Myocyte (in vitro differentiated cells): Measurements from ENCODE around the gene BBOX1. TPM values are rescaled to one million over a fixed set of nuclear protein-coding genes. Genes with fewer than 3 reads are reported as not detected.
"Not testable (repeated sequence)": the region's sequence is repeated elsewhere in the genome, so short reads cannot be mapped to it uniquely, and the experiment has no call there.

ENCODE experiments used
- DNase-seq: peaks from one replicate; pipeline ENCODE4 v3.0.0-alpha.2; 2012; ENCODE audit warnings: low read depth
- total RNA-seq: library from RNA; depleted of rRNA; stranded (reverse); fragments of >200 nt; gene quantifications from 2 replicates; pipeline ENCODE4 v1.2.3, GENCODE V29; 2014

Gene BBOX1
- total RNA-seq, 1 donor from 2014 or later, result not detected

DNA sequence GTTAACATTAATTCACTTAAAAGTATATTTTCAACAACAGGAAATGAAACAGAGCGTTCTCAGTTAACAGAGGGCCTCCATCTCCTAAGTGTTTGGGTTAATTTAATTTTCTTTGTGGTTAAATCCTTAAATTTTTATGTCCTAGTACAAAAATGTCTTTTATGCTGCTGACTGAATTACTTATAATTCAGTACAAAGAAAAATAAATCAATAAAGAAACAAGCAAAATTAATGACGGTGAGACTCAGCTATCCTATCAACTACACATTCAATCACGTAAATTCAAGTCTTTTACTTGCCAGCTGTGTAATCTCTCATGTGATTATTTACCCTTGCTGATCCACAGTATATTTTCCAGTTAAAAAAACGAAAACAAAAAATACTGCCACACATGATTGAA, 81.4 kb downstream of the BBOX1 start:
- DNase-seq, result no peak

GRCh38 chr11:27124514-27125264, 84.1 kb downstream of the BBOX1 start:
- DNase-seq, result peak; percentile 39

GRCh38 chr11:27129686-27130085, 89.1 kb downstream of the BBOX1 start:
- no peak for DNase-seq

DNA sequence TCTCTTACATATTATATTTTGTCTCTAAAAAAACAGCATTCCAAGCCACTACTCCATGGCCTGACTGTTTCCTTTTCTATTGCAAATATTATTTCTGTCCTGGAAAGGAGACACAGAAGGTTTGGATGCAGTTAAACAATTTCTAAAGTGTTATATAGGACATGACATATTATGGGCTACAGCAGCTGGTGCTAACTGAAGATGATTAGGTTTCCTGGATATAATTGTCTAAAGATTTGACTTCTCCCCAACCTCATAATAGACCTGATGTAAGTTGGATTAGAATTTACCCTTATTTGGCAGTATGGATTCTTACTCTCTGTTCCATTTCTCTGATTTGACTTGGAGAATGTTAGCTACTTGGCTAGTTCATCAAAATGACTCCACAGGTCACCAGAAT, 90.2 kb downstream of the BBOX1 start:
- no peak for DNase-seq

GRCh38 chr11:27135924-27136329, 95.3 kb downstream of the BBOX1 start:
- not testable (repeated sequence) for DNase-seq

DNA sequence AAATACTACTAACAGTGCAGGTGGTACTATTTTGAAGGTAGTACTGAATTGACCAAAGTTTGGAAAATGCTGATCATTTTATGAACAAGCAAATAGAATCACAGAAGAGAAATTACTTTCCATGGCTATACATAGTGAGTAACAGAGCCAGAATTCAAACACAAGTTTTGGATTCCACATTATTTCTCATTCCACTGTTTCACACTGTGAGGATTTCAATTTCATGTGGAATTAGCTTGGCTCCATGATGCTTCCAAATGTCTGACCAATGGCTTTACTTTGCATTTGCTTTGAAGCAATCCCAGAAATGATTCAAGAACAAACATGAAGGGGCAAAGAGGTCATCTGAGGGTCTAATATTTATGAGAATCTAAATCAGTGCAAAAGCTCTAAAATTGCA, 98.1 kb downstream of the BBOX1 start:
- DNase-seq, result no peak

GRCh38 chr11:27139742-27140367, 99.2 kb downstream of the BBOX1 start:
- no peak for DNase-seq

GRCh38 chr11:27141576-27141975, 101.0 kb downstream of the BBOX1 start:
- no peak for DNase-seq

GRCh38 chr11:27147916-27148315, 107.3 kb downstream of the BBOX1 start:
- DNase-seq, result no peak

- no peak for DNase-seq
Observed at GRCh38 chr11:27148506-27148905, 107.9 kb downstream of the BBOX1 start.

- DNase-seq, result no peak
Observed at GRCh38 chr11:27150098-27150497, 109.5 kb downstream of the BBOX1 start.

GRCh38 chr11:27153136-27153535, 112.5 kb downstream of the BBOX1 start:
- peak; percentile 58 for DNase-seq

DNA sequence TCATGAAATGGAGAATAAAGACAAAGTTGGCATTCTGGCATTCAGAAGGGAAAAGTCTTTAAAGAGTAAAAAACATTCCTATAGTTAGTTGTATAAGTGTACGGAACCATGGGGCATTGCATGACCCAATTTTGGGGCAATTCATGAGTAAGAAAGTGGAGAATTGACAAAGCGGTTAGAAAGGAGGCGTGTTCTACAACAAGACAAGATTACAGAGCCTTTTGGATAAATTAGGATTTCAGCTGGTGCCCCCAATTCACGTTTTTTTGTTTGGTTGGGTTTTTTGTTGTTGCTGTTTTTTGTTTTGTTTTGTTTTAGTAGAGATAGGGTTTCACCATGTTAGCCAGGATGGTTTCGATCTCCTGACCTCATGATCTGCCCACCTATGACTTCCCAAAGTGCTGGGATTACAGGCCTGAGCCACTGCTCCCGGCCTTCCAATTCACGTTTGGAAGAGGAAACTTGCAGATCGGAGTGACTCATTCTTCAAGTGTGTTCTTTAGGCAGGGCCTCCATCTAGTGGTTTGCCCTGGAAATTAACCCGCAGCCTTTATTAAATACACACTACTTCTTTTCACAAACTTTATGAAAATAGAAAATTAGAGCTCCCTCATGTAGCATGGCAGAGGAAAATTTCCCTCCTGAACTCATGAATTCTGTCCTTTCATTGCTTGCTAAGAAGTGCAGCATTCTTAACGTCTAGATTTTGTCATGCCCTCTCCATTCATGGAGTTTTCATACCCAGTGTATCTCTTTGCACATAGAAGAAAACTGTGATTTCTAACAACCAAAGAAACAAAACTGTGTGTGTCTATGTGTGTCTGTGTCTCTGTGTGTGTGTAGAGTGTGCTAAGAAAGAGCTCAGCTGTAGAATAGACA, 118.1 kb downstream of the BBOX1 start:
- peak; percentile 79 for DNase-seq

DNA sequence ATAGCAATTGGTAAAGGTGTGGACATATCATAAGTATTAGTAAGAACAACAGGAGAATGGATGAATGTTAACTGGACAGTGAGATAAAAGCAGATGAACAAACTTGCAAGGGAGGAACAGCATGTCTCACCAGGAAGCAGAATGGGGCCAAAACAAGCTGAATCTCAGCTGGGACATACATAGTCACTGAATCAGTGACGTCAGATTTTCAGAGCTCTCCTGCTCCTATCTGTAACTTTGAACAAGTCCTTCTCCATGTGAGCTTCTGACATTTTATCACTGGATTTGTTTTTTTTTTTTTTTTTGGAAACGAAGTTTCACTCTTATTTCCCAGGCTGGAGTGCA, 118.7 kb downstream of the BBOX1 start:
- DNase-seq, result no peak

- DNase-seq, result no peak
Observed at GRCh38 chr11:27161071-27161470, 120.5 kb downstream of the BBOX1 start.

DNA sequence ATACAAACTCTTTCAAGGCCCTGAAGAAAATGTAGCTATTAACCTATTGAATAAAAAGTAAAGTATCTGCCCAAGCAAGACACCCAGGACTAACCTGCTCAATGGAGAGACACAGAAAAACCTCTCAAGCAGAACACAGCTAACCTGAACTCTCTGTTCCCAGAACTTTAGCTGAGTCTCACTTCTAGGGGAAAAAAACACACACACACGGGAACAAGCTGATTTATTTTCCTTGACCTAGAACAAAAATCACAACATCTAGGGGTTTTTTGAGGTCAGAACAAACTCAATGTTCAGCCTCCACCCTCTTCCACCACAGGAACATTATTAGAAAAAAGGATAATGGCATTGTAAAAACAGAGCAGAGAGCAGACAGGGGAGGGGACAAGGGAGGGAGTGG, 121.6 kb downstream of the BBOX1 start:
- DNase-seq, result no peak

GRCh38 chr11:27166130-27166529, 125.5 kb downstream of the BBOX1 start:
- no peak for DNase-seq

DNA sequence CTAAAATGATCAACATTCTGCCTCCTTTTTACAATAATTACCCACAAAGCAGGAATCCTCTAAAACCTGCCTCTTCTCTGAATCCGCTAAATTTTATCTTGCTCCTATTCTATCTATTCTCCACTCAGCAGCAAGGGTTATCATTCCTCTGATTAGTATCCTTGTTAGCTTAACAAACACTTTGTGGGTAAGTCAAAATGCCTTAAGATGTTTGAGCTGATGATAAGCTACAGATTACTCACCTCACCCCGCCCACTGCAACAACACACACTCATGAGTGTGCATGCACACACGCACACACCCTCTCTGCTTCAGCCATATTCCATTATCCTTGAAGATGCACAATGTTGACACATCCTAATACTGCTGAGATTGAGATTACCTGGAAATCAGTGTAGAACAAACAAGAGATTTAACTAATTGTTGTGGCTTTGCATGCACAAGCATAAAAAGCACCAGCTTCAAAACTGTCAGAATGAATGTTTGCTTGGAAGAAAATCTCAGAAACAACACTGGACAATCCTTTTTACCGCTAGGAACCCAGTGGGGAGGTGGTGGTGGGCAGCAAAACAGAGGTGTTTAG, 130.9 kb downstream of the BBOX1 start:
- no peak for DNase-seq

DNA sequence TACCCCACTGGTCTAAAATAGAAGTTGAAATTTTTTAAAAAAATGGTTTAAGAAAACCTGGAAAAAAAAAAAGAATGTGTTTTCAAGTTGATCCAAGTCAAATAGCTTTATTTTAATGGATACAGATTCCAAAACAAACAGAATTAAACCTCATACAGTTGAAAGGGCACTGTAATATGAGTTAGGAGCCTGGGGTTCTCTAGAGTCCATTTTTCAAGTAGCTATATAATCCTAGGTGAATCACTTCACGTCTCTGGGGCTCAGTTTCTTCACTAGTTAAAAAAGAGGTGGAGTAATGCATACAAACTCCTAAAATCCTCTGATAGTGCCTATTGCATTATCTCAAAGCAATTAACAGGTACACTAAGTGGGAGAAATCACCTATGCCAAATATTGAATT, 132.9 kb downstream of the BBOX1 start:
- DNase-seq, result no peak

DNA sequence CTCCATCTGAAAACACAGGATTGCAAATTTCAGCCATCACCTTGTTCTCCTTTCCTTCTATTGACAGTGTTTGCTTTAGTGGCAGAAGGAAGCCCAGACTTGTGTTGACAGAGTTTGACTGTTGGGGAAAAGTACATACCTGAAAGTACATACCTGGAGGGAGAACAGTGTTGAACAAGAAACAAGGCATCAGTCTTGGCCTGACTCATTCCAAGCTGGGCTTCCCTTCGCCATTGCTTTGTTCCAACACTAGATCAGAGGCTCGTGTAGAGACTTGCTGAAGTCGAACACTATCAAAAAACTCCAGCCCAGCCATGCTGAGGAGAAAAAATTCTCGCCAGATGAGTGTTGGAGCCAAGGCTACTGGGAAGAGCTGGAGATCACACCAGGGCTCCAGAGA, 133.4 kb downstream of the BBOX1 start:
- no peak for DNase-seq

GRCh38 chr11:27174672-27175210, 134.1 kb downstream of the BBOX1 start:
- DNase-seq, result no peak
